IMR-90 (cell line): ENCODE results near the gene BDNF. TPM values are rescaled to one million over a fixed set of nuclear protein-coding genes. Genes with fewer than 3 reads are reported as not detected.

Experiments
- ATAC-seq: fragments of 200-7000 bp; cut with Tn5 transposase; 2 replicates; pipeline ENCODE4 v1.9.1; 2020; ENCODE audit warnings: low read depth, mild to moderate bottlenecking, moderate library complexity
- BruUV-seq: library from RNA; stranded (reverse); fragments of 400-500 nt; replicated peaks from 2 replicates; lab custom pipeline; 2021; lab: Mats Ljungman, UMichigan
- CTCF ChIA-PET: fragments of 300-600 bp; formaldehyde crosslinking; extraction: SDS; loops from one replicate; lab custom pipeline; 2021; ENCODE audit warnings: antibody characterized with exemption; lab: Yijun Ruan, JAX
- POLR2A ChIA-PET: fragments of 300-600 bp; sonication (Branson Sonifier 250); formaldehyde crosslinking; loops from one replicate; lab custom pipeline; 2022; ENCODE audit warnings: antibody characterized with exemption; ENCODE audit not compliant: unreplicated experiment; lab: Charles Lee
- DNase-seq: peaks from one replicate; pipeline ENCODE4 v3.0.0; 2013
- H2AFZ ChIP-seq: replicated peaks from 2 replicates; pipeline ENCODE3; 2013; ENCODE audit warnings: low read length, mild to moderate bottlenecking; ENCODE audit not compliant: poor library complexity
- H2AK5ac ChIP-seq: 2 replicates; pipeline ENCODE4 v1.6.1; 2013; ENCODE audit warnings: low read depth, low read length, inconsistent platforms
- H2AK9ac ChIP-seq: replicated peaks from 2 replicates; pipeline ENCODE3; 2013; ENCODE audit warnings: mild to moderate bottlenecking, low read depth, low read length, moderate library complexity; ENCODE audit not compliant: poor library complexity
- H2BK120ac ChIP-seq: 2 replicates; pipeline ENCODE4 v1.6.1; 2013; ENCODE audit warnings: low read depth, low read length, inconsistent platforms
- H2BK15ac ChIP-seq: 3 replicates; pipeline ENCODE4 v1.6.1; 2013; ENCODE audit warnings: low read depth, low read length, inconsistent platforms
- H2BK20ac ChIP-seq: 2 replicates; pipeline ENCODE4 v1.6.1; 2013; ENCODE audit warnings: low read depth, mild to moderate bottlenecking, inconsistent platforms, low read length, moderate library complexity
- H2BK5ac ChIP-seq: 2 replicates; pipeline ENCODE4 v1.6.1; 2013; ENCODE audit warnings: mild to moderate bottlenecking, low read depth, low read length, inconsistent platforms; ENCODE audit not compliant: poor library complexity, severe bottlenecking
- H3K14ac ChIP-seq: replicated peaks from 2 replicates; pipeline ENCODE4 v1.6.1; 2013; ENCODE audit warnings: low read depth, low read length, inconsistent platforms
- H3K18ac ChIP-seq: 2 replicates; pipeline ENCODE4 v1.6.1; 2013; ENCODE audit warnings: low read depth, low read length, control low read depth
- H3K23ac ChIP-seq: 2 replicates; pipeline ENCODE4 v1.6.1; 2013; ENCODE audit warnings: low read depth, low read length, inconsistent platforms
- H3K27ac ChIP-seq: 2 replicates; pipeline ENCODE4 v1.5.1; 2013; ENCODE audit warnings: mild to moderate bottlenecking, control low read depth, low read length; ENCODE audit not compliant: insufficient read depth
- H3K27me3 ChIP-seq: 2 replicates; pipeline ENCODE4 v1.6.1; 2013; ENCODE audit warnings: low read length; ENCODE audit not compliant: control insufficient read depth, insufficient read depth
- H3K36me3 ChIP-seq: 2 replicates; pipeline ENCODE4 v1.6.1; 2013; ENCODE audit warnings: low read length, mixed read lengths; ENCODE audit not compliant: control insufficient read depth, insufficient read depth
- H3K4ac ChIP-seq: 2 replicates; pipeline ENCODE4 v1.6.1; 2013; ENCODE audit warnings: low read depth, low read length, inconsistent platforms
- H3K4me1 ChIP-seq: 2 replicates; pipeline ENCODE4 v1.6.1; 2013; ENCODE audit warnings: low read length, mixed read lengths; ENCODE audit not compliant: control insufficient read depth, insufficient read depth
- H3K4me2 ChIP-seq: 2 replicates; pipeline ENCODE4 v1.6.1; 2013; ENCODE audit warnings: low read depth, mild to moderate bottlenecking, control low read depth, low read length, moderate library complexity
- H3K4me3 ChIP-seq: 2 replicates; pipeline ENCODE4 v1.5.1; 2013; ENCODE audit warnings: low read depth, mild to moderate bottlenecking, control low read depth, low read length, moderate library complexity; ENCODE audit not compliant: insufficient read depth
- H3K56ac ChIP-seq: 2 replicates; pipeline ENCODE4 v1.6.1; 2013; ENCODE audit warnings: low read length, inconsistent platforms; ENCODE audit not compliant: insufficient read depth; ENCODE audit errors: extremely low read depth
- H3K79me1 ChIP-seq, 2 experiments: 2 replicates each; pipeline ENCODE4 v1.6.1; 2013; ENCODE audit warnings: low read length in 2 of 2, inconsistent platforms in 1 of 2, low read depth in 1 of 2
- H3K9ac ChIP-seq: 2 replicates; pipeline ENCODE4 v1.6.1; 2013; ENCODE audit warnings: low read depth, low read length, control low read depth
- H3K9me1 ChIP-seq: 2 replicates; pipeline ENCODE4 v1.6.1; 2013; ENCODE audit warnings: low read length, inconsistent platforms; ENCODE audit not compliant: insufficient read depth
- H3K9me3 ChIP-seq: 2 replicates; pipeline ENCODE4 v1.6.1; 2013; ENCODE audit warnings: low read length; ENCODE audit not compliant: control insufficient read depth, insufficient read depth
- H4K20me1 ChIP-seq: 2 replicates; pipeline ENCODE4 v1.6.1; 2013; ENCODE audit warnings: low read length, inconsistent platforms; ENCODE audit not compliant: insufficient read depth
- H4K5ac ChIP-seq: 2 replicates; pipeline ENCODE4 v1.6.1; 2013; ENCODE audit warnings: mild to moderate bottlenecking, low read depth, low read length, control low read depth
- H4K8ac ChIP-seq, 2 experiments: 2 replicates each; pipeline ENCODE4 v1.6.1; 2013; ENCODE audit warnings: low read depth in 2 of 2, low read length in 2 of 2, control low read depth in 1 of 2, inconsistent platforms in 1 of 2
- H4K91ac ChIP-seq: 2 replicates; pipeline ENCODE4 v1.6.1; 2013; ENCODE audit warnings: low read depth, low read length, inconsistent platforms; ENCODE audit not compliant: insufficient read depth
- MXI1 ChIP-seq: IDR thresholded peaks from 2 replicates; pipeline ENCODE4 v1.6.1; 2012; ENCODE audit warnings: low read depth, mild to moderate bottlenecking, low read length, moderate library complexity, borderline replicate concordance
- NFE2L2 ChIP-seq: fragments of 150-350 bp; IDR thresholded peaks from 2 replicates; pipeline ENCODE4 v1.6.1; 2016; ENCODE audit warnings: low read depth, mild to moderate bottlenecking, low read length
- SMC3 ChIP-seq: fragments of 150-350 bp; IDR thresholded peaks from 2 replicates; pipeline ENCODE4 v1.6.1; 2016; ENCODE audit warnings: low read depth, mild to moderate bottlenecking, antibody characterized with exemption, low read length, moderate library complexity
- WGBS, 2 experiments: methylation state at CpG; one replicate each; pipeline versions ENCODE4 v1.1.5 to v1.1.7; 2013; ENCODE audit warnings: missing lambda C conversion rate in 2 of 2; ENCODE audit not compliant: insufficient read length in 1 of 2; ENCODE audit errors: extremely low coverage in 2 of 2; 5-methylcytosine and 5-hydroxymethylcytosine counted together
- dilution Hi-C: fragments of 300-500 bp; cut with HindIII; formaldehyde crosslinking; loops from one replicate; pipeline ENCODE4 v1.14.3; 2018; ENCODE audit warnings: low sequenced_read_pairs; ENCODE audit not compliant: unreplicated experiment
- in situ Hi-C: fragments of 300-500 bp; cut with MboI; formaldehyde crosslinking; loops from 3 replicates; pipeline ENCODE4 v1.14.3; 2019; ENCODE audit warnings: low sequenced_read_pairs, inconsistent platforms, mixed read lengths
- intact Hi-C: fragments of 100-400 bp; cut with micrococcal nuclease; formaldehyde crosslinking; loops from 2 replicates; pipeline ENCODE4 v1.10.0; 2022
- polyA plus RNA-seq, 3 experiments: library from polyadenylated mRNA; depleted of rRNA; stranded (reverse); fragments of >200 nt; gene quantifications; 2 replicates each; pipeline ENCODE4 v1.2.3, GENCODE V29; 2012; ENCODE audit warnings: low replicate concordance in 1 of 3
- total RNA-seq: library from RNA; depleted of rRNA; stranded (reverse); fragments of >200 nt; gene quantifications from 2 replicates; pipeline ENCODE4 v1.2.3, GENCODE V29; 2012

BDNF gene
- total and polyA plus RNA-seq, 2 of the 4 experiments (the other 2 are of a cell fraction), result 94.8 to 152 TPM

DNA sequence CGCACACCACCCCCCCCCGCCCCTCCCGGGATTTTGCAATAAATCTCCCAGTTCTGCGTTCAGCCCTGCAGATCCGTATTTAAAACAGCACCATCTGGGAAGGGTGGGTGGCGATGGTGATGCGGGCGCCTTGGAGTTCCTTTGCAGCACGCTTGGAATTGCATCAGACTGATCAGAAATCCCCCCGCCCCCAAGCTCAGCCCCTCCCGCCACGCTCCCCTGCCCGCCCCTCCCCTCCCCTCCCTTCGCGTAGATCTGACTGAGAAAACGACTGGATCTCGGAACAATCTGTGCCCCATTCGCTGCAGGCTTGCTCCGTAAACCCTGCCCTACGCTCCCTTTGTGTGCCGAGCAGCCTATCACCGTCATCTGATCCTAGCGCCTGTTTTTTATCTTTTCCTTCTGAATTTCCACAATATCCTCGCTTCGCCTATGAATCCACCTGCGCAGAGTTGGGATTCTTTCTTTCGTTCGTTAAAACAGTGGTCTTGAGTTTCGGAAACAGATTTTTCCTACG lies 18.1 kb upstream of the BDNF start (continued):
- no peak for TF ChIP-seq MXI1

- Histone ChIP-seq H4K20me1 (no peaks in the 10 kb centered on the region), H3K27ac (peak overlapping the region; percentile 82), H3K23ac (peak overlapping the region; percentile 89), H3K56ac (peak overlapping the region; percentile 92), H2BK15ac (peak overlapping the region; percentile 89; the same call in 2 of the 3 replicates), H2AK5ac (peak overlapping the region; percentile 82; the same call in 1 of the 2 replicates), H2BK5ac (peak overlapping the region; percentile 81), H3K27me3 (no peaks in the 10 kb centered on the region), H4K5ac (peak overlapping the region; percentile 40), H3K4me2 (peak overlapping the region; percentile 92), H3K4me3 (peak overlapping the region; percentile 70), H2BK120ac (peak overlapping the region; percentile 58), H2AFZ (peak overlapping the region; percentile 2), H2AK9ac (no peak overlapping the region), H3K9me3 (no peaks in the 10 kb centered on the region), H2BK20ac (peak overlapping the region; percentile 18), H3K4me1 (peaks cover 3% of the 10 kb centered on the region), H4K91ac (peak overlapping the region; percentile 85), H3K9ac (peak overlapping the region; percentile 90), H3K9me1 (peaks cover 2% of the 10 kb centered on the region), H3K14ac (peak overlapping the region; percentile 35), H3K79me1 (peaks cover 12 to 16% of the 10 kb centered on the region in 2 experiments), H3K4ac (peak overlapping the region; percentile 63), H3K36me3 (no peaks in the 10 kb centered on the region), H4K8ac (peak overlapping the region; percentile 84 to 92), H3K18ac (peak overlapping the region; percentile 88)
- no TSS peak for BruUV-seq
- POLR2A ChIA-PET, result interaction anchor here (0.6 to 1.0 kb wide), 3 partner anchors 19 to 748 kb away, joined by 3 read pairs; no protein-coding TSS in a partner anchor
- DNase-seq (no peak), ATAC-seq (no peak)
- dilution Hi-C loops, result no loop called here
- TF ChIP-seq SMC3, result no peak
- peak; percentile 67 for TF ChIP-seq NFE2L2
- intact Hi-C loops, result loop anchor here (1.0 to 10.0 kb wide), 7 partner anchors 17 to 1614 kb away; no protein-coding TSS in a partner anchor
- WGBS, 2 experiments, result no CpG with 5 or more reads among the region's 8 CpGs
- in situ Hi-C loops, result loop anchor here (10.0 to 25.0 kb wide), 4 partner anchors 217 to 1444 kb away; no protein-coding TSS in a partner anchor
- CTCF ChIA-PET, result interaction anchor here (0.6 to 1.9 kb wide), 7 partner anchors 13 to 812 kb away, joined by 3 to 8 read pairs (median 3); no protein-coding TSS in a partner anchor
Observed at GRCh38 chr11:27717801-27718229, 17.6 kb upstream of the BDNF start.
